ENCODE data around the gene PAPOLG.
"Not testable (repeated sequence)": the region's sequence is repeated elsewhere in the genome, so short reads cannot be mapped to it uniquely, and the experiment has no call there.

PAPOLG gene

DNA sequence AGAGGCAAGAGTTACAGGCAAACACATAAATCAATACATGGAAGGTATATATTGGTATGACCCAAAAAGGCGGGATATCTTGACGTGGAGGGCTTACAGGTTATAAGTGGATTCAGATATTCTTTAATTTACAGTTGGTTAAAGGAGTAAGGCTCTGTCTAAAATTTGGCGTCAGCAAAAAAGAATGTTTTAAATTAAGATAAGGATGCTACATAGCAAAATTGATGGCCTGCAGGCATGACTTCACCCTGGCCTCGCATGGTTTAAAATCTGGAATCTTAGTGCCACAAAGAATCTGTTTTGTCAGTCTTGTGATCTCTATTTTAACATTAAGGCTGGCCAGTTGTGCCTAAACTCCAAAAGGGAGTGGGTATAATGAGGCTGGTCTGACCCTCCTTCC, 66.9 kb downstream of the PAPOLG start:
- no peak for TF ChIP-seq POLR2AphosphoS5 (IDR thresholded peaks at IDR 0.05; ENCODE audit: borderline replicate concordance, low read depth, low read length)
- H3K9me3 ChIP-seq (ENCODE audit: low read depth, low read length), result no peaks in the 10 kb centered on the region
- peak overlapping the region; percentile 50 for H3K4me3 ChIP-seq
- H3K36me3 ChIP-seq (ENCODE audit: insufficient read depth, low read length), result no peaks in the 10 kb centered on the region
- H3K27ac ChIP-seq, result peak overlapping the region; percentile 85
- peak; percentile 37 for DNase-seq (ENCODE audit: low read depth, low spot score)
- peak overlapping the region; percentile 29 for H3K9ac ChIP-seq (ENCODE audit: insufficient read length)

DNA sequence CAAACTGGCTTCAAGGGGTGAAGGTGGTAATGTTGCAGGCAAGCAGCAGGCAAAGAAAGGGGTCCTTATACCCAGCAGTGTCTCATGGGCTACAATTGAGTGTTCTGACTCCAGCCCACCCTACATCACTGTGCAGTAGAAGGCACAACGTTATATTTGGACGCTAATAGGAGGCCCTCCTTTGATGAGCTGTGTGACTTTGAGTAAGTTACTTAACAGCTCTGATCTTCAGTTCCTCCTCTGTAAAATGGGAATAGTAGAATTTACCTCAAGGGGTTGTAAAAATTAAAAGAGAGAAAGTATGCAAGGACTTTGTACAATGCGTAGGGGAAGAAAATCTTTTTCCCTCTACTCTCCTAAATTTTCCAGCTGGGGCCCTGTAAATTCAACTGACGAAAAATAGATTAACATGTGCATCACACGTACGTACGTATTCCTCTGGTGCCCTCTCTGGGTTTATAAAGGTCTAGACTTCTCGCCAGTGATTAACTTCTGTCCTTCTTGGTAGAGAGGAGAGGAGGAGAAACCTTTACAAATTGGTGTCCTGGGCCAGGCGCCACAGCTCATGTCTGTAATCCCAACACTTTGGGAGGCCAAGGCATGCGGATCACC, 67.7 kb downstream of the PAPOLG start:
- peak overlapping the region; percentile 85 for H3K27ac ChIP-seq
- DNase-seq (ENCODE audit: low read depth, low spot score), result no peak

GRCh38 chr2:60825666-60826065, 69.6 kb downstream of the PAPOLG start:
- H3K9me3 ChIP-seq (ENCODE audit: low read depth, low read length), result no peaks in the 10 kb centered on the region
- no peak overlapping the region for H3K27ac ChIP-seq
- TF ChIP-seq POLR2AphosphoS5 (IDR thresholded peaks at IDR 0.05; ENCODE audit: borderline replicate concordance, low read depth, low read length), result no peak
- TF ChIP-seq FOXP2 (optimal IDR thresholded peaks at IDR 0.05; ENCODE audit: control extremely low read depth, extremely low read length, insufficient read depth), result no peak
- H3K9ac ChIP-seq (ENCODE audit: insufficient read length), result no peak overlapping the region
- no peak overlapping the region for H3K4me3 ChIP-seq
- no peaks in the 10 kb centered on the region for H3K36me3 ChIP-seq (ENCODE audit: insufficient read depth, low read length)
- no peak for DNase-seq (ENCODE audit: low read depth, low spot score)

More for the DNA sequence above, 67.7 kb downstream of the PAPOLG start:
- Histone ChIP-seq H3K4me3 (no peak overlapping the region), H3K9ac (ENCODE audit: insufficient read length) (peak overlapping the region; percentile 29), H3K36me3 (ENCODE audit: insufficient read depth, low read length) (no peaks in the 10 kb centered on the region), H3K9me3 (ENCODE audit: low read depth, low read length) (no peaks in the 10 kb centered on the region)
- no peak for TF ChIP-seq POLR2AphosphoS5 (IDR thresholded peaks at IDR 0.05; ENCODE audit: borderline replicate concordance, low read depth, low read length)
- TF ChIP-seq FOXP2 (optimal IDR thresholded peaks at IDR 0.05; ENCODE audit: control extremely low read depth, extremely low read length, insufficient read depth), result no peak
- TF ChIP-seq EZH2 (IDR thresholded peaks at IDR 0.05), result no peak

DNA sequence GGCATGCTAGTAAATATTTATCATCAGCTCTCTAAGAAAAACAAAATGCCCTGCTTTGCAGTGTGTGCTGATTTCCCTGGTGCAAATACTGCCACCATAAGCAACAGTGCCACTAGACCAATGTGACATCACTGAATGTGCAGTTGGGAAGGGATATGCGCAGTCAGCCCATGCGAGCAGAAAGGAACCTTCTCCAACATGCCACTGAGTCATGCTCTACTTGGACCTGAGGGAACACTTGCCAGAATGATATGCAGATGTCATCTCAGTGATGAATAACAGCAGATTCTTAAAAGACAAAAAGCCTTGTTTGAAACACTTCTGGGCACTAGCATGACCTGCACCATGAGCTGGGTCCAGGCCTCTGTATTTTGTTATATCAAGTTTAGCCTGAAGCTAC, 70.0 kb downstream of the PAPOLG start:
- Histone ChIP-seq H3K9me3 (ENCODE audit: low read depth, low read length) (no peaks in the 10 kb centered on the region), H3K36me3 (ENCODE audit: insufficient read depth, low read length) (no peaks in the 10 kb centered on the region), H3K4me3 (no peak overlapping the region), H3K9ac (ENCODE audit: insufficient read length) (no peak overlapping the region), H3K27ac (no peak overlapping the region)
- TF ChIP-seq EZH2 (IDR thresholded peaks at IDR 0.05) (no peak), FOXP2 (optimal IDR thresholded peaks at IDR 0.05; ENCODE audit: control extremely low read depth, extremely low read length, insufficient read depth) (no peak), POLR2AphosphoS5 (IDR thresholded peaks at IDR 0.05; ENCODE audit: borderline replicate concordance, low read depth, low read length) (no peak)
- no peak for DNase-seq (ENCODE audit: low read depth, low spot score)

DNA sequence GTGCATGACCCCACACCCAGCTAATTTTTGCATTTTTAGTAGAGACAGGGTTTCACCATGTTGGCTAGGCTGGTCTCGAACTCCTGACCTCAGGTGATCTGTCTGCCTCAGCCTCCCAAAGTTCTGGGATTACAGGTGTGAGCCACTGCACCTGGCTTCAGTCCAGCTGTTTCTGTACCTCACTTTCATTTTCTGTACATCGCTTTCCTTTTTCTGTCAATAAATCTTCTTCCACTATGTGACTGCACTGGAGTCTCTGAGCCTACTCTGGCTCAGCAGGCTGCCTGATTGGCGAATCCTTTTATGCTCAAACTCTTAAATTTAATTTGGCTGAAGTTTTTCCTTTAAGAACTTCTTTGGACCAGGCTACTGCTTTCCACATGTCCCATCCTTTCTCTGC, 70.8 kb downstream of the PAPOLG start:
- not testable (repeated sequence) for H3K9me3 ChIP-seq (ENCODE audit: low read depth, low read length); H3K27ac ChIP-seq; H3K36me3 ChIP-seq (ENCODE audit: insufficient read depth, low read length); H3K4me3 ChIP-seq; H3K9ac ChIP-seq (ENCODE audit: insufficient read length); DNase-seq (ENCODE audit: low read depth, low spot score)

- no peak for TF ChIP-seq EZH2 (IDR thresholded peaks at IDR 0.05)
- TF ChIP-seq POLR2AphosphoS5 (IDR thresholded peaks at IDR 0.05; ENCODE audit: borderline replicate concordance, low read depth, low read length), result no peak
- TF ChIP-seq FOXP2 (optimal IDR thresholded peaks at IDR 0.05; ENCODE audit: control extremely low read depth, extremely low read length, insufficient read depth), result no peak
- no peaks in the 10 kb centered on the region for H3K9me3 ChIP-seq (ENCODE audit: low read depth, low read length)
- no peak for DNase-seq (ENCODE audit: low read depth, low spot score)
- H3K9ac ChIP-seq (ENCODE audit: insufficient read length), result no peak overlapping the region
- H3K4me3 ChIP-seq, result no peak overlapping the region
- H3K27ac ChIP-seq, result no peak overlapping the region
- H3K36me3 ChIP-seq (ENCODE audit: insufficient read depth, low read length), result no peaks in the 10 kb centered on the region
Observed at GRCh38 chr2:60827369-60827768, 71.3 kb downstream of the PAPOLG start.

DNA sequence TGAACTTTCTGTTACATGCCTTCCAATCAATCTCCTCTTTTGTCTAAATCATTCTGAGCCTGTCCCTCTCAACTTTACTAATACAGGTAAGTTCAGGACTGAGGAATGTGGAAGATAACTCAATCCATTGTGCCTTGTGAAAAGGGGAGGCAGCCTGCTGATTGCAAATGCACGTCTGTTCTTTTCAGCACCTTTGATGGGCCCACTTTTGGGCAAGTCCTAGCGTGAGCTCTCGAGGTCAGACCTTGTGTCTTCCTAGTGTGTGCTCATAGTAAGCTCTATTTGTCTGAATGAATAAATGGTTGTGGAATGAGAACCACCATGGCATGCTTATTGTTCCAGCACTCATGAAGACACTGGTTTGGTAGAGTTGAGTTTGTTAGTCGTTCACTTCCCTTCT, 74.9 kb downstream of the PAPOLG start:
- no peak overlapping the region for H3K27ac ChIP-seq
- H3K9me3 ChIP-seq (ENCODE audit: low read depth, low read length), result no peaks in the 10 kb centered on the region
- no peaks in the 10 kb centered on the region for H3K36me3 ChIP-seq (ENCODE audit: insufficient read depth, low read length)
- H3K9ac ChIP-seq (ENCODE audit: insufficient read length), result no peak overlapping the region
- no peak for TF ChIP-seq FOXP2 (optimal IDR thresholded peaks at IDR 0.05; ENCODE audit: control extremely low read depth, extremely low read length, insufficient read depth)
- no peak for TF ChIP-seq EZH2 (IDR thresholded peaks at IDR 0.05)
- no peak for TF ChIP-seq POLR2AphosphoS5 (IDR thresholded peaks at IDR 0.05; ENCODE audit: borderline replicate concordance, low read depth, low read length)
- no peak overlapping the region for H3K4me3 ChIP-seq
- no peak for DNase-seq (ENCODE audit: low read depth, low spot score)

DNA sequence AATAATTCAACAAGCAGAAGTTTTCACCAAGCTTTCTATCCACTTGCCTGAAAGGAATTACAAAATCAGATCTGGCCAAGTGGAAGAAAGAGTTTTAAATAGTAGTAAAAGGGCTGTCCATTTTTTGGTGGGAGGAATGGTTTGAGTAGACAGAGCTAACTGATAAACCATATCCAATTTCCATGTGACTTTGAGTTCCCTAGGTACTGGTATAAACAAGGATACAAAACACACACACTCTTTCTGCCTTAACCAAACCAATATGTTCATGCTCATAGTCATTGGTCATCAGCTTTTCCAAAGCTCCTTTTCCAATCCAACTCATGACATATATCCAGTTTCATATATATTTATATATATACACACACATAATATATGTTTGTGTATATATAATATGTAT, 75.9 kb downstream of the PAPOLG start:
- H3K9ac ChIP-seq (ENCODE audit: insufficient read length), result no peak overlapping the region
- no peaks in the 10 kb centered on the region for H3K36me3 ChIP-seq (ENCODE audit: insufficient read depth, low read length)
- no peak for DNase-seq (ENCODE audit: low read depth, low spot score)
- no peak overlapping the region for H3K4me3 ChIP-seq
- TF ChIP-seq POLR2AphosphoS5 (IDR thresholded peaks at IDR 0.05; ENCODE audit: borderline replicate concordance, low read depth, low read length), result no peak
- no peak for TF ChIP-seq EZH2 (IDR thresholded peaks at IDR 0.05)
- no peak for TF ChIP-seq FOXP2 (optimal IDR thresholded peaks at IDR 0.05; ENCODE audit: control extremely low read depth, extremely low read length, insufficient read depth)
- H3K27ac ChIP-seq, result no peak overlapping the region
- H3K9me3 ChIP-seq (ENCODE audit: low read depth, low read length), result no peaks in the 10 kb centered on the region

DNA sequence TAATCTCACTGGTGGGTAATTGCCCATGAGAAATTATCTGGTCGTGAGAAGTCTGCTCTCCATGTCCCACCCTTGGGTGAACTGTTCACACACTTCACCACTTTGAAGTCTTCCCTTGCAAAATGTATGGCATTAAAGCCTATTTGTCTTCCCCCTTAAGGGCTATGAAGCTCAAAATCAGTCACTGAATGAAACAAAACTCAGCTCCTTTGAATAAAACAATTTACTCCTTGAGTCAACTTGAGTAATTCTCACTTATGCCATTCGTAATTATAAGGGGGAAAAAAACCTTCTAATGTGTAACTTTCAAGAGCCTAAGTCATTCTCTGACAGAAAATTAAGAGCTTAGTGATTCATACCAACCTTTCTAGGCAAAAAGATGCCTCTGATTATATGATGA, 76.6 kb downstream of the PAPOLG start:
- Histone ChIP-seq H3K27ac (no peak overlapping the region), H3K9ac (ENCODE audit: insufficient read length) (no peak overlapping the region), H3K9me3 (ENCODE audit: low read depth, low read length) (no peaks in the 10 kb centered on the region), H3K36me3 (ENCODE audit: insufficient read depth, low read length) (no peaks in the 10 kb centered on the region), H3K4me3 (no peak overlapping the region)
- no peak for DNase-seq (ENCODE audit: low read depth, low spot score)
- no peak for TF ChIP-seq FOXP2 (optimal IDR thresholded peaks at IDR 0.05; ENCODE audit: control extremely low read depth, extremely low read length, insufficient read depth)
